ENCODE results near the gene NMRK1.

NMRK1 gene

GRCh38 chr9:75087824-75088645, at the start of gene NMRK1, which contains the start of gene OSTF1:
Gene NMRK1, minus strand, starts transcription at chr9:75088155. Its CDS starts 5,040 bp downstream, at chr9:75083115.
Gene OSTF1, plus strand, starts transcription at chr9:75088514. Its CDS starts 179 bp downstream, at chr9:75088693.
- Histone ChIP-seq H3K27ac (ENCODE audit: low read depth, low read length) (peak within 1 kb of the TSS; percentile 49; the same call in 1 of the 2 replicates), H3K4me3 (ENCODE audit: low read depth, low read length) (peak within 1 kb of the TSS; percentile 81), H3K9me3 (ENCODE audit: control insufficient read depth, insufficient read depth, low read depth, low read length) (no peaks in the 10 kb centered on the region), H3K36me3 (ENCODE audit: control insufficient read depth, insufficient read depth, low read length) (no peaks in the 10 kb centered on the region), H3K27me3 (ENCODE audit: control insufficient read depth, insufficient read depth, low read length) (peaks cover 4% of the 10 kb centered on the region; the same call in 1 of the 2 replicates), H3K4me1 (ENCODE audit: control insufficient read depth, insufficient read depth, low read length) (peaks cover 31% of the 10 kb centered on the region), H3K9ac (ENCODE audit: low read length) (peak within 1 kb of the TSS; percentile 83)

DNA sequence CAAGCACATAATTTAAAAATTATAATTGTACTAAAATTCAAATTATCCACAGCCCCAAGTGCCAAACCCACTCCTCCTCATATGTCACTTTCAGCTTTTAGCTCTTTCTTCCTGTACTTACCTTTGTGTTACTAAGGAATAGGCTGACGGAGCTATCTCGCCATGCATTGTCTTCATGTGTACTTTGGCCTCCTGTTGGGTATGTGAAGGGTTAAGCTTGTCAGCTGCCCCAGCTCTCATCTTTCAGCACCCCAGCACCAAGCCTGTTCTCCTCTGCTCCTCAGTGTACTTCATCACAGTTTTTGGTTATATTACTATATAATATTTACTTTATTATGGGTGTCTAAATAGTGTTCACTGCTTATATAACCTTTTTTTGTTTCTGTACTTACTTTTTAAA, 46.5 kb upstream of the NMRK1 start:
- no peak overlapping the region for H3K27ac ChIP-seq (ENCODE audit: low read depth, low read length)

GRCh38 chr9:75133396-75133795, 45.4 kb upstream of the NMRK1 start:
- no peak overlapping the region for H3K9ac ChIP-seq (ENCODE audit: low read length)
- H3K4me1 ChIP-seq (ENCODE audit: control insufficient read depth, insufficient read depth, low read length), result no peaks in the 10 kb centered on the region; the same call in 1 of the 2 replicates
- no peaks in the 10 kb centered on the region for H3K9me3 ChIP-seq (ENCODE audit: control insufficient read depth, insufficient read depth, low read depth, low read length)
- no peak overlapping the region for H3K4me3 ChIP-seq (ENCODE audit: low read depth, low read length)
- no peaks in the 10 kb centered on the region for H3K27me3 ChIP-seq (ENCODE audit: control insufficient read depth, insufficient read depth, low read length)
- H3K36me3 ChIP-seq (ENCODE audit: control insufficient read depth, insufficient read depth, low read length), result no peaks in the 10 kb centered on the region
- H3K27ac ChIP-seq (ENCODE audit: low read depth, low read length), result no peak overlapping the region

More for the DNA sequence above, 46.5 kb upstream of the NMRK1 start:
- Histone ChIP-seq H3K4me3 (ENCODE audit: low read depth, low read length) (no peak overlapping the region), H3K9ac (ENCODE audit: low read length) (no peak overlapping the region), H3K9me3 (ENCODE audit: control insufficient read depth, insufficient read depth, low read depth, low read length) (no peaks in the 10 kb centered on the region), H3K4me1 (ENCODE audit: control insufficient read depth, insufficient read depth, low read length) (no peaks in the 10 kb centered on the region; the same call in 1 of the 2 replicates), H3K27me3 (ENCODE audit: control insufficient read depth, insufficient read depth, low read length) (no peaks in the 10 kb centered on the region), H3K36me3 (ENCODE audit: control insufficient read depth, insufficient read depth, low read length) (no peaks in the 10 kb centered on the region)

DNA sequence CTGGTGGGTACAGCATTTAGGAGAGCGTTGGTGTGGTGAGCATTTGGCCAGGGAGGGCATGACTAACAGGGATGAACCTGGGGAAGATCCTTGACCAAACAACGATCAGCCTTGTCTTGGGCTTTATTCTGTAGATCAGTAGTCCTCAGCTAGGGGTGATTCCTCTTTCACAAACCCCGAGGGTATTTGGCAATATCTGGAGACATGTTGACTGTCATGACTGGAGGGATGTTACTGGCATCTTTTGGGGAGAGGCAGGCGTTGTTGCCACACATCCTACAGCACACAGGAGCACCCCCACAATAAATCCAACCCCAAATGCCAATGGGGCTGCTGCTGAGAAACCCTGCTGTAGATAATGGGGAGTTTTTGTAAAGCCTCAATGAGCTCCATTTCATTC, 44.3 kb upstream of the NMRK1 start:
- H3K4me3 ChIP-seq (ENCODE audit: low read depth, low read length), result no peak overlapping the region
- no peak overlapping the region for H3K27ac ChIP-seq (ENCODE audit: low read depth, low read length)
- no peaks in the 10 kb centered on the region; the same call in 1 of the 2 replicates for H3K4me1 ChIP-seq (ENCODE audit: control insufficient read depth, insufficient read depth, low read length)
- no peaks in the 10 kb centered on the region for H3K9me3 ChIP-seq (ENCODE audit: control insufficient read depth, insufficient read depth, low read depth, low read length)
- no peak overlapping the region for H3K9ac ChIP-seq (ENCODE audit: low read length)
- no peaks in the 10 kb centered on the region for H3K27me3 ChIP-seq (ENCODE audit: control insufficient read depth, insufficient read depth, low read length)
- no peaks in the 10 kb centered on the region for H3K36me3 ChIP-seq (ENCODE audit: control insufficient read depth, insufficient read depth, low read length)

DNA sequence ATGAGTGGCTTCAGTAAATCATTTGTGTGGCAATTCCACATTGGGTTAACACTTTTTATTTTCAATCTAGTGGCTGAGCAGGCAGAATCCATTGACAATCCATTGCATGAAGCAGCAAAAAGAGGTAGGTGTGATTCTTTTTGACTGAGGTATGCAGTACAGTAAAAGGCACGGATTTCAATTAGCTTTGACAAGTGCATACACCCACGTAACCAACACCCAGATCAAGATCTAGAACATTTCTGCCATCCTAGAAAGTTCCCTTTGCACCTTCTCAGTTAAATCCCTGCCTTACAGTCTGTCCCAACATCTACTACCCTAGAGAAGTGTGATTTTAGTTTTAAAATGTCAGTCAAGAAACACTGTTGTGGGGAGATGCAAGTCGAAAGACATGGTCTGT, 43.7 kb upstream of the NMRK1 start:
- no peak overlapping the region for H3K27ac ChIP-seq (ENCODE audit: low read depth, low read length)
- no peaks in the 10 kb centered on the region; the same call in 1 of the 2 replicates for H3K4me1 ChIP-seq (ENCODE audit: control insufficient read depth, insufficient read depth, low read length)
- no peak overlapping the region for H3K4me3 ChIP-seq (ENCODE audit: low read depth, low read length)
- H3K9ac ChIP-seq (ENCODE audit: low read length), result no peak overlapping the region
- H3K9me3 ChIP-seq (ENCODE audit: control insufficient read depth, insufficient read depth, low read depth, low read length), result no peaks in the 10 kb centered on the region
- H3K36me3 ChIP-seq (ENCODE audit: control insufficient read depth, insufficient read depth, low read length), result no peaks in the 10 kb centered on the region
- no peaks in the 10 kb centered on the region for H3K27me3 ChIP-seq (ENCODE audit: control insufficient read depth, insufficient read depth, low read length)

GRCh38 chr9:75130621-75131230, 42.8 kb upstream of the NMRK1 start:
- H3K9me3 ChIP-seq (ENCODE audit: control insufficient read depth, insufficient read depth, low read depth, low read length), result no peaks in the 10 kb centered on the region
- no peaks in the 10 kb centered on the region; the same call in 1 of the 2 replicates for H3K4me1 ChIP-seq (ENCODE audit: control insufficient read depth, insufficient read depth, low read length)
- no peaks in the 10 kb centered on the region for H3K27me3 ChIP-seq (ENCODE audit: control insufficient read depth, insufficient read depth, low read length)
- no peak overlapping the region for H3K4me3 ChIP-seq (ENCODE audit: low read depth, low read length)
- H3K36me3 ChIP-seq (ENCODE audit: control insufficient read depth, insufficient read depth, low read length), result no peaks in the 10 kb centered on the region
- no peak overlapping the region for H3K9ac ChIP-seq (ENCODE audit: low read length)
- no peak overlapping the region for H3K27ac ChIP-seq (ENCODE audit: low read depth, low read length)

GRCh38 chr9:75130172-75130571, 42.2 kb upstream of the NMRK1 start:
- Histone ChIP-seq H3K27me3 (ENCODE audit: control insufficient read depth, insufficient read depth, low read length) (no peaks in the 10 kb centered on the region), H3K9me3 (ENCODE audit: control insufficient read depth, insufficient read depth, low read depth, low read length) (no peaks in the 10 kb centered on the region), H3K36me3 (ENCODE audit: control insufficient read depth, insufficient read depth, low read length) (no peaks in the 10 kb centered on the region), H3K9ac (ENCODE audit: low read length) (no peak overlapping the region), H3K4me1 (ENCODE audit: control insufficient read depth, insufficient read depth, low read length) (no peaks in the 10 kb centered on the region; the same call in 1 of the 2 replicates), H3K27ac (ENCODE audit: low read depth, low read length) (no peak overlapping the region), H3K4me3 (ENCODE audit: low read depth, low read length) (no peak overlapping the region)

DNA sequence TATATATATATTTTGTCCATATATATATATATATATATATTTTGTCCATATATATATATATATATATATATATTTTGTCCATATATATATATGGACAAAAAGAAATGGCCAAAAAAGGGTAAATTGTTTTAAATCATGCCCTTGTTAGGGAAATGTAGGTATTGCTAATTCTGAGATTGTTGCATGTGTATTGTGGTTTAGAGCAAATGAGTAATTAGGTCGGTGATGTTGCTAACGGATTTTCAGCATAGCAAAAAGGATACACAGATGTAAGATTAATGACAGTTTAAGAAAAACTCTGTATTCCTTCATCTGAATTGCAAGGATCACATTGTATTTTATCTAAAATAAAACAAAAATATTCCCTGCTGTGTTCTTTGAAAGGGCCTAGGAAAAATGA, 40.6 kb upstream of the NMRK1 start:
- Histone ChIP-seq H3K4me3 (ENCODE audit: low read depth, low read length) (no peak overlapping the region), H3K4me1 (ENCODE audit: control insufficient read depth, insufficient read depth, low read length) (no peaks in the 10 kb centered on the region; the same call in 1 of the 2 replicates), H3K9ac (ENCODE audit: low read length) (no peak overlapping the region), H3K36me3 (ENCODE audit: control insufficient read depth, insufficient read depth, low read length) (no peaks in the 10 kb centered on the region), H3K9me3 (ENCODE audit: control insufficient read depth, insufficient read depth, low read depth, low read length) (no peaks in the 10 kb centered on the region), H3K27ac (ENCODE audit: low read depth, low read length) (no peak overlapping the region), H3K27me3 (ENCODE audit: control insufficient read depth, insufficient read depth, low read length) (no peaks in the 10 kb centered on the region)

DNA sequence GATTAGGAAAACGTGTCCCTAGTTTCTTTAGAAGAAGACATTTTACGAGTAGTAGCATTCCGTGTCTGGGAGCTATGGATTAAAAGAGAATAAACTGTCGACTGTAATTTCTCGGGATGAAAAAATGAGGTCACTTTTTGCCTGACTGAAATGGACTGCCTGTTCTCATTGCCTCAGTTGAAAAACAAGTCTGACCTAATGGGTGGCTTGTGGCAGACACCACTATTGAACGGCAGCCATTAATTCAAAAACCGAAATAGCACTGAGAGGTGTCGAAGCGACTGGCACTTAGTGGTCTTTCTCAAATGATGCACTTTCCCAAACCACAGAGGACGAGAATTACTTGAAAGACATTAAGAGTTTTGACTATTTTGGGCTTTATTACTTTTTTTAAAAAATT, 35.7 kb upstream of the NMRK1 start:
- no peaks in the 10 kb centered on the region for H3K9me3 ChIP-seq (ENCODE audit: control insufficient read depth, insufficient read depth, low read depth, low read length)
- H3K27ac ChIP-seq (ENCODE audit: low read depth, low read length), result no peak overlapping the region
- 0 out of 2 replicates have a peak, but pooled peaks cover 3% of the 10 kb centered on the region for H3K36me3 ChIP-seq (ENCODE audit: control insufficient read depth, insufficient read depth, low read length)
- H3K9ac ChIP-seq (ENCODE audit: low read length), result no peak overlapping the region
- no peak overlapping the region for H3K4me3 ChIP-seq (ENCODE audit: low read depth, low read length)
- H3K4me1 ChIP-seq (ENCODE audit: control insufficient read depth, insufficient read depth, low read length), result peaks cover 13% of the 10 kb centered on the region
- no peaks in the 10 kb centered on the region for H3K27me3 ChIP-seq (ENCODE audit: control insufficient read depth, insufficient read depth, low read length)

DNA sequence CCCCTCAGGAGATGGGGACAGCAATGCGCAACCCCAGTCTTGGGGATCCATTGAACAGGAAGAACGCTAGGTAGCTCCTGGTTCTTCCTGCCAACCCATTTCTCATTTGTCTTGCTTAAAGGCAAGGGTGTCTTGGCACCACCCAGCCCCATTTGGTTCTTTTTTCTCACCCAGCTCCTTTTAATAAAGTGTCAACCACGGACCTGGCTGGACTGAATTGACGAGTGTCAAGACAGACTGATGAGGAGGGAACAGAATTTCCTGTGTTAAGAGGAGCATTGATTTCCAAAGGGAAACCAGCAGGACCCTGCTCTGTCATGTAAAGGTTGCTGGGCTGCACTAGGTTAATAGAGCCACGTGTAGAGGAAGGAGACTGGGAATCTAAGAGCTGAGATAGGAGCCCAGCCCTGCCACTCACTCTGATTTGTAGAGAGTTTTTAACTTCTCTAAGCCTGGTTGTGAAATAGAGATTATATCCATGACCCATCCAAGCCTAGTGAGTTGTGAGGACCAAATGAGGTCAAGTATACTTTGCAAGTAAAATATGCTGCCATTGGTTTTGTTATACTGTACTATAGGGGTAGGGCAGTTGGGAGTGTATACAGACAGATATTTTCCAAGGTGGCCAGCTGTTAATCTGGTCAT, 34.1 kb upstream of the NMRK1 start:
- Histone ChIP-seq H3K27ac (ENCODE audit: low read depth, low read length) (no peak overlapping the region), H3K36me3 (ENCODE audit: control insufficient read depth, insufficient read depth, low read length) (0 out of 2 replicates have a peak, but pooled peaks cover 3% of the 10 kb centered on the region), H3K4me3 (ENCODE audit: low read depth, low read length) (no peak overlapping the region), H3K27me3 (ENCODE audit: control insufficient read depth, insufficient read depth, low read length) (no peaks in the 10 kb centered on the region), H3K9me3 (ENCODE audit: control insufficient read depth, insufficient read depth, low read depth, low read length) (no peaks in the 10 kb centered on the region), H3K9ac (ENCODE audit: low read length) (no peak overlapping the region), H3K4me1 (ENCODE audit: control insufficient read depth, insufficient read depth, low read length) (peaks cover 13% of the 10 kb centered on the region)
